HT1080 (cell line): ENCODE results near the gene ZNF362. TPM values are rescaled to one million over a fixed set of nuclear protein-coding genes. Genes with fewer than 3 reads are reported as not detected.
"Not testable (repeated sequence)": the region's sequence is repeated elsewhere in the genome, so short reads cannot be mapped to it uniquely, and the experiment has no call there.

ENCODE experiments used
- DNase-seq: peaks from one replicate; pipeline ENCODE4 v3.0.0-alpha.2; 2015; ENCODE audit warnings: low read depth
- total RNA-seq: library from RNA; depleted of rRNA; stranded (reverse); fragments of >200 nt; shearing (Covaris generic); gene quantifications from 2 replicates; pipeline ENCODE4 v1.2.3, GENCODE V29; 2014

The ZNF362 gene
- total RNA-seq, 1 experiment from 2014 or later, result 8.6 TPM

DNA sequence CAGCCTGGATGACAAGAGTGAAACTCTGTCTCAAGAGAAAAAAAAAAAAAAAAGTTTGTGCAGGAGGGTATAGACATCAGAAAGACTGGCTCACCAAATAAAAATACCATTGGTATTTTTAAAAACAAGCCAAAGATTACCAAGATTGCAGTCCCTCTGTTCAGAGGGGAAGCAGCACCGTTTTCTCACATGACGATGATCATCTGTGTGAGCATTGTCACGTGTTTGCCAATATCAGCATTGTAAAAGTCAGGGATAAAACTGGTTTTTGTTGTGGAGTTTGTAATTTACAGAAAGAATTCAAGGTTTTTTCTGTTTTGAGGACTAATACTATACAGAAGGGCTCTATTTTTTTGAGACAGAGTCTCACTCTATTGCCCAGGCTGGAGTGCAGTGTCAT is 26.5 kb downstream of the ZNF362 start:
- no peak for DNase-seq

DNA sequence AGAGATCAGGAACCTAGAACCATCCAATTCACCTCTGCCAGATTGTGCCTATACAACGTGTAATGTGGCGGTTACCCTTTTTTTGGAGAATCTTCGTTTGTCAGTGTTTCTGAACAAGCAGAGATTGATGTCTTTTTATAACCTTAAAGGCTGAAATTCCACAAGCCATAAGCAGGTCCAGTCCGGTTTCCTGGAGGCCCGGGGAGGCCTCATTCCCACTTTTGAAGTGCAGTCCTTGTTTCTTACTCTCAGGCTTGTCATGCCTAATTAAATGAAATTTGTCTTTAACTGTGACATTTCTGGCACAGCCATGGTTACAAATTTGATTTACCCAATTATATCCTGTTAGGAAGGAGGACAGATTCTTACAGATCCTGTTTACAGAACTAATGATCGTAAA is 27.8 kb downstream of the ZNF362 start:
- no peak for DNase-seq

DNA sequence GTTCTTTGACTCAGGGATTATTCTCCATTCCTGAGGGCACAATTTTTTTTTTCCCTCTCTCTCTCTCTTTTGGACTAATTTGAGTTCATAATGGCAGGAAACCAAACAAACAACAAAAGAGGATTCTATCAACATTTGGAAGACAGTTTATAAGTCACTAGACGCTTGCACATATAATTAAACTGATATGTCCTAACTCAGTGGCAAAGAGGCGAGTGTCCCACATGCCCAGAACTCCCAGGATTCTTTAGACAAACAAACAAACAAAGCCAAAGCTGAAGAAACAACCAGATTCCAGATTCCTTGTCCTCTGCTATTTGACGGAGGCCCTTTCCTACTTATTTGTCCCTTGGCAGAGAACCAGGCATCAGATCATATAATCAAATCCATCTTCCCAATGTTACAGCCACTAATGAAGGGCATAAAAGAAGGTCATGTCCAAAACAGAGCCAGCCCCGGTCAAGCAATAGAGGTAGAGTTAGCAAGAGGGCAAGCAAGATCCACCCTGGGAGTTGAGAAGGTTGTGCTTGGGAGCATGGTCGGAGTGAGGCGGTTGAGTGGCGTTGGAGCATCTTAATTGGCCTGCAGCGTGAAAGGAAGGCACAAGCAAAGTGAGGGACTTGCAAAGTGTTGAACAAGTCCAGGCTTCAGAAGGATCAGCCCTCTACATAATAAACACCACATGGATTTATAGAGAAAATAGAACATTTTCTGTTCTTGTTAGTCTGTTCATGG is 30.3 kb downstream of the ZNF362 start:
- DNase-seq, result no peak

DNA sequence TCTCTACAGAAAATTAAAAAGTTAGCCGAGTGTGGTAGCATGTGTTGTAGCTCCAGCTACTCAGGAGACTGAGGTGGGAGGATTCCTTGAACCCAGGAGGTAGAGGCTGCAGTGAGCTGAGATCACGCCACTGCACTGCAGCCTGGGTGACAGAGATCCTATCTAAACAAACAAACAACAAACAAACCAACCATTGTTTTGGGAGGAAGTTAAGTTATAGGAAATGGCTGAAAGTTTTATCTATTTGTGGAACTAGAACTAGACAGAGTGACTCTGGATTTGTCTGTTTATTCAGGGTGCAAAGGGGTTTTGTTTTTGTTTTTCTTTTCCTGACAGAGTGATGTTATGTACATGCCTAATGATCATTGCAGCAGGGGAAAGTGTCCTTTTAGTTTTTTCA is 31.0 kb downstream of the ZNF362 start:
- no peak for DNase-seq

DNA sequence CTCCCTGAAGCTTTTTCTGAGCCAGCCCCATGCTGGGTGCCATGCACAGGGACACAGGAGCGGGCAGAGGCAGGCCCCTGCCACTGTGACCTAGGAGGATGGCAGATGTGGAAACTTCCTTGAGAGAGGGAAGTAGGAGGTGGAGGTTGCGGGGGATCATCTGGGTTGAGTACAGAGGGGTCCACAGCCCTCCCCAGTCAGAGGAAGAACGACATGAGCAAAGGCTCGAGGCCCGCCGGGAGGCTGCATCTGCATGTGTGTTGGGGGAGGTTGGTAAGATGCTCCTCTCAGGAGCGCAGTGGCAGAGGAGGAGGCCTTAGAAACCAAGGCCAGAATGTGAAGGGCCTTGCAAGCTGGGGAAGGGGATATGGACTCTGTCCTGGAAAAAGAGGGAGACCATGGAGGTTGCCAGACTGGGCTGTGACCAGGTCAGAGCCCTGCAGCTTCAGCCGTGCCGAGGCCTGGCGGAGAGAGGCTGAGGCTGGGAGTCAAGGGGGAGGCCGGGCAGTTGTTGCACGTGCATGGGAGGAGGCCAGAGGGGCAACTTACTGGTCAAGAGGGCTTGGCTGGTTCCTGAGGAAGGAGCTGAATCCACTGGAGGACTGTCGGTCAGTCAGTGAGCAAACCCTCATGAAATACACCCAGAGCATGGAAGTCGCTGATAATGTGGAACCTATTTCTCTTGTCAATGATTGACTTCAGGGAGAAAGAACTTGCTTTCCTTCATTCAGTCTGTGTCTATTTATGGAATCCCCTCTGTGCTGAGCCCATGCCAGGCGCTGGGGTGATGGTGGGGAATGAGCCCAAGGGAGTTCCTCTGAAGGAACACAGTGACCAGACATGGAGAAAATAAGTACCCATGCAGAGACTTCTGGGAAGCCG is 32.9 kb downstream of the ZNF362 start:
- no peak for DNase-seq

DNA sequence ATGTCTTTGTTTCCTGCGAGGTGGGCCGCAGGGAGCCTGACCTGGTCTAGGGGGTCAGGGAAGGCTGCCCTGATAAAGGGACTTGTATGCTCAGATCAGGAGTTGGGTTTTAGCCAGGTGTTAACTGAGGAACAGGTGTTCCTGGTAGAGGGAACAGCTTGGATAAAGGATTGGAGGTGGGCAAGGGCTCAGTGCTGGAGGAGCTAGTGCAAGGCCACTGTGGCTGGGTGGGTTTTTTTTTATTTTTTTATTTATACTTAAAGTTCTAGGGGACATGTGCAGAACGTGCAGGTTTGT is 33.5 kb downstream of the ZNF362 start:
- no peak for DNase-seq

DNA sequence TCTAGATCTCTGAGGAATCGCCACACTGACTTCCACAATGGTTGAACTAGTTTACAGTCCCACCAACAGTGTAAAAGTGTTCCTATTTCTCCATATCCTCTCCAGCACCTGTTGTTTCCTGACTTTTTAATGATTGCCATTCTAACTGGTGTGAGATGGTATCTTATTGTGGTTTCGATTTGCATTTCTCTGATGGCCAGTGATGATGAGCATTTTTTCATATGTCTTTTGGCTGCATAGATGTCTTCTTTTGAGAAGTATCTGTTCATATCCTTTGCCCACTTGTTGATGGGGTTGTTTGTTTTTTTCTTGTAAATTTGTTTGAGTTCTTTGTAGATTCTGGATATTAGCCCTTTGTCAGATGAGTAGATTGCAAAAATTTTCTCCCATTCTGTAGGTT is 34.3 kb downstream of the ZNF362 start:
- DNase-seq, result not testable (repeated sequence)

DNA sequence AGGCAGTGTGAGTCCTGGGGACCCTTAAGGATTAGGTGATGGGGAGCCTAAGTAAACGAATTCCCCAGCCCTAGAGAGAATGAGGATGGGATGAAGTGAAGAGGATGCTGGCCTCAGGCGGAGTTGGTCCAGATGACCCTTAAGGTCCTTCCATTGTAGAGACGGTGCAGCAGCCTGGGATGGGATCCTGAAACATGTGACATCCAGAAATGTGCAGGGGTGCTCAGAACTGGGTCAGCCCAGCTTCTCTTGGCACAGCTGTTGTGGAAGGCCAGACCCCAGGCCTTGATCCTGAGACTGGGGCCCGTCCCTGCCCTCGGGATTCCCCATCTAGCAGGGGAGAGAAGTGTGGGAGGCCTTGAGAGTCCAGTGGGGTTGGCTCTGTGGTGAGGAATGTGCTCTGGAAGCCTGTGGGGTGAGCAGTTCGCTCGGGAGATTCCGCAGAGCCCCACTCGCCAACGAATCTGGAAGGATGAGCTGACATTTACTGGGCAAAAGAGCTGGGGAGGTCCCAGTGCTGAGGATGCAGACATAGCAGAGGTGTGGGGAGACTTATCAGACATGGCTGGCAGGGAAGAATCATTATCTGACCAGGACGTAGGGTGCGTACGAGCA is 36.5 kb downstream of the ZNF362 start:
- no peak for DNase-seq

DNA sequence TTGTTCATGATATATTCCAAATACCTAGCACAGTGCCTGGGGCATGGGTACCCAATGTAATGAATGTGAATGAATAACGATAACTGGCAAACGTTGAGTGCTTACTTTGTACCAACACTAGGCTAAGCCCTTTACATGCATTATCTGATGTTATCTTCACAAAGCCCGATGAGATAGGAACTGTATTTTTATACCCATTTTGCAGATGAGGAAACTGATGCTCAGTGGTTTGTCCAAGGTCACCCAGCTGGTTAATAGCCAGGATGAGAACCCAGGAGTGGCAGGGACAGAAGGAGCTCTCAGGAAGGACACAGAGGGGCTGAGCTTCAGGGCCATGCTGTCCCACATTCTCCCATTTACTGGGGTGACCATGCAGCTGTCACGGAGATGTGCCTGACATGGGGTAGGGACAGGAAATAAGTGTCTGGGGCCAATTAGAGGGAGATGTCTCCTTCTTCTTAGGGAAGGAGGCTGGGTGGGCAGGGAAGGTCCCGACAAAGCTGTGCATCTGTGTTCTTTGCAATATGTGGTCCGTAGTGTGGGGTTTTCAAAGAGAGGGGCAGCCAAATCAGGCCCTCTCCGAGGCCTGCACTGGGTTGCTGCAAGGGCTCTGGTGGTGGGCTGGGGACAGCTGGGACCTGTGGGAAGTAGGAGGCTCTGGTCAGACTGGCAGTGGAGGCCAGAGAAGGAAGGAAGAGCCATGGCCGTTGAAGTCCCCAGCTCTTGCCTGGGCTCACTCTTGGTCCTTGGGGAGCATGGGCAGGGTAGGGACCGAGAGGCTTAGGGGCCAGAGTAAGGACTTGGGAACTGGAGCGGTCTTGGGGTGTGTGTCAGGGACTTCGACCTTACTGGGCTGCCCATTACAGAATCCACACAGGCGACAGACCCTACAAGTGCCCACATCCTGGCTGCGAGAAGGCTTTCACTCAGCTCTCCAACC is 38.0 kb downstream of the ZNF362 start:
- DNase-seq, result no peak

DNA sequence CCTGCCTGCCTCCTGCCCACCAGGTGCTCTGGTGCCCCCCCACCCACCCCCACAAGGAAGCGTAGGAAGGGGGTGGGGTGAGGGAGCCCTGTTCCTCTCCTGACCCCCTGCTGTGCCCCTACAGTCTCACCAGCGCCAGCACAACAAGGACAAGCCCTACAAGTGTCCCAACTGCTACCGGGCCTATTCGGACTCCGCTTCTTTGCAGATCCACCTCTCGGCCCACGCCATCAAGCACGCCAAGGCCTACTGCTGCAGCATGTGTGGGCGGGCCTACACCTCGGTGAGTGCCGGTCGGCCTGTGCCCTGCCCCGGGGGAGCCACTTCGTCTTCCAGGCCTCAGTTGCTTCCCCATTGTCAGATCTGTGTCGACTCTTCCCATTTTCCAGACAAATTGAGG is 38.7 kb downstream of the ZNF362 start:
- DNase-seq, result no peak

DNA sequence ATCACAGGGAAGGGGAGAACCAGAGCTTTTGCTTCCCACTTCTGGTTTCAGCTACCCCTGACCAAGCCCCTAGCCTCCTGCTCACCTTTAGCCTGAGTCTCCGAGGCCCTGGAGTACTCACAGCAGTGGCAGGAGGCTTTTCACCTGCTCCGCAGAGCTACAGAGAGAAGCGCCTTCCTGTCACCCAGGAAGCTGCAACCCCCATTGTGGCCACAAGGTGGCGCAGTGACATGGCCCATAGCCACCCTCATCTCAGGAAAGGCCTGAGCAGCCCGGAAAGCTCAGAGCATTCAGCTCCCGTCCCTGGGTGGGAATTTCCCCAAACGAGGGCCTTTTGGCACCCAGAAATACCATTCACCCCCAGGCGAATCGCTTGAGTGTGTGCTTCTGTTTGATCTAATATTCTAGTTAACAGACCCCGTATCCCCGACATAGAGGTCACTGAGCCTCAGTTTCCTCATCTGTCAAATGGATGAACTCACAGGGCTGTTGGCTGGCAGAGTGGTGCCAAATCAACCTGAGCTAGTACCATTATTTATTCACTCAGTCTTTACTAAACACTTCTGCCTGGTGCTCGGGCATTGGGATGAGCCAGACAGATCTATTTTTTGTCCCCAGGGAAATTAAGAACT is 39.3 kb downstream of the ZNF362 start:
- DNase-seq, result peak; percentile 78

DNA sequence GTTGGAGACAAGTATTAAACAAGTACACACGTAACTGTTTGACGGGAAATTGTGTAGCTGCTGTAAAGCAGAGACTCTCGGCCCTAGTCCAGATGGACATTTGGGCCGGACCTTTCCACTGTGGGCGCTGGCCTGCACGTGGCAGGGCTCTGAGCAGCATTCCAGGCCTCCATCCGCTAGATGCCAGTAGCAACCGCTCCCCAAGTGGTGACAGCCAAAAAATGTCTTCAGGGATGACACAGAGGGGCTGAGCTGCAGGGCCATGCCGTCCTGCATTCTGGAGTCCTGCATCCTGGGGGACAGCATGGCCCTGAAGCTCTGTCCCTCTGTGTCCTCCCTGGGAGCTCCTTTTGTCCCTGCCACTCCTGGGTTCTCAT is 39.8 kb downstream of the ZNF362 start:
- no peak for DNase-seq

DNA sequence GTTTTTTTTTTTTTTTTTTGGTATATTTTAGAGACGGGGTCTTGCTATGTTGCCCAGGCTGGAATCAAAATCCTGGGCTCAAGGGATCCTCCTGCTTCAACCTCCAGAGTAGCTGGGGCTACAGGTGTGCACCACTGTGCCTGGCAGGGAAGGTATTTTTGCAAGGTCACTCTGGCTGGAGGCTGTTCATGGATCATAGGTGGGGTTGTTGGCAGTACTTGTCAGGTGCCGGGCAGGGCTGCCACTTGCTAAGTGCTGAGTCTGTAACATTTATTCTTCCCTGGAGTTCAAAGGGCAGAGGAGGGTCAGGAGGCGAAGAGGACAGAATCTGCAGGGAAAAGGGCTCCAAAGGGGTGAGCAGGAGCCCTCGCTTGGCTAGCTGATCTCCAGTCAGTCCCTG is 40.5 kb downstream of the ZNF362 start:
- DNase-seq, result no peak

DNA sequence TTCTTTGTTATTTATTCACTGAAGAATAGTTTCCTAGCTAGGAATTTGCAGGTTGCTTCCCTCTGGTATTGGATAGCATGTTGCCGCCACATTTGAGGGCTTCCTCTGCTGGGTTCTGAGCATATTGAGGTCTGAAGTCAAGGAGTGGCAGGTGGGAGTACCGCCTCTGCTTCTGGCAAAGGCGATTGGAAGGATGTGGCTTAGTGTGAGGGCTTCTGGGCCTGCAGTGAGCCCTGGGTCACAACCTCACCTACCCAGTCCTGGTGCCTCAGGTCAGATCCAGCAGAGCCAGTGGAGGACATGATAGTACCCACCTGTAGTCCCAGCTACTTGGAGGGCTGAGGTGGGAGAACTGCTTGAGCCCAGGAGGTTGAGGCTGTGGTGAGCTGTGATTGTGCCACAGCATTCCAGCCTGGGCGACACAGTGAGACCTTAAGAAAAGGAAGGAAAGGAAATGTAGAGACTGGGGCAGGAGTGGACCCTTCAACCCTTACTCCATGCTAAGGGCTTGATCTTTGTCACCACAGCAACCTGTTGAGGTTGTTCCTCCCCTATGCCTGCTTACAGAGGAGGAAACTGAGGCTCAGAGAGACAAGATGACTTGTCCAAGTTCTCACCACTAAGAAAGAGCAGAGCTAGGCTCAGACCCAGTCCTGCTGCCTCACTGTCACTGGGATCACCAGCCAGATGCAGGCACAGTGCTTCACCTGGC is 41.8 kb downstream of the ZNF362 start:
- DNase-seq, result no peak

DNA sequence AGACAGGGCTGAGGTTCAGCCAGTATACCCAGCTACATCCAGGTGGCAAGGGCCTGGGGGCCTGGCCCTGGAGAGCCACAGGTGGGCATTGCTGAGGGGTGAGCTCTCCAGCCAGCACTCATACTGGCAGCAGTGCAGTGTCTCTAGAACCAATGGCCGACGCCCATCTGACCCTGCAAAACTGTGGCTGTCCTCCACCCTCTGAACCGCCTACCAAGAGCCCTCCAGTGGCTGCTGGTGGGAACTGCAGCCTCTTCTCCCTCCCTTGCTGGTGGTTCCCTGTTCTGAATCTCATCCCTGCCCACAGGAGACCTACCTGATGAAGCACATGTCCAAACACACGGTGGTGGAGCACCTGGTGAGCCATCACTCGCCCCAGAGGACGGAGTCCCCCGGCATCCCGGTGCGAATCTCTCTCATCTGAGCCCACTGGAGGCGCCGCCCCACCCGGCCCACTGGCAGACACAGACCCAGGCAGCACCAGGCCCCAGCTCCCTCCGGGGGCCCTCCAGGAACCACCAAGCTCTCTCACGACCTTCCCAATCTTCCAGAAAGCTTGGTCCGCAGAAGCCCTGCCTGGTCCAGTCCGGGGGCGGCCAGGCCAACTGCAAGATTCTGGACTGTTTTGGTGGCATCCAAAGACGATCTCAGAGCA is 42.5 kb downstream of the ZNF362 start:
- peak; percentile 71 for DNase-seq

DNA sequence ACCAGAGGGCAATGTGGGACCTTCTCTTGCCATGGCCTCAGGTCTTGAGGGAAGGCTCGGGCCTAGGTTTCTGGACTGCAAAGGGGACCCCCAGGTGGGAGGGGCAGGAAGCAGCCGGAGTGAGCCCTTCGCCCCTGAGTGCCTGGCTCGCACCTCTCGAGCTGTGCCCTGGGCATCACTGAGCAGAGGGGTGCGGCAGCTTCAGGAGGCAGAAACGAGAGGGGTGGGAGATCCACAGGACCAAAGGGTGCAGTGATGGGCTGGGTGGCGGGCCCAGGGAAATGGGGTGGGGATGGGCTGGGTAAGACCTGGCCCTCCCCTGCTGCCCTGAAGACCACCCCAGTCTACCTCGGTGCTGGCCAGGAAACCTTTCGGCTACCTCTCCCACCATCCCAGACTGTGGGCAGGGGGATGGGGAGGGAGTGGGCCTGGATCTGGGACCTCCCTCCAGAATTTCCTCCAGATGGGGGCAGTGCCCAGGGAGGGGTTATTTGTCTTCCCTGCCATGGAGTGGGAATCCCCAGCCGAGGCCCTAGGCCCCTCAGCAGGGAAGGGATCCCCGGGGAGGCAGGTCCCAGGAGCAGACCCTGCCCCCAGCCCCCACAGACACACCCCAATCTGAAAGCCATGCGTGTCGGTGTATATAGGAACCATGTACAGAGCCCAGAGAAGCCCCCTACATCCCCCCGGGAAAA is 43.3 kb downstream of the ZNF362 start:
- DNase-seq, result no peak

DNA sequence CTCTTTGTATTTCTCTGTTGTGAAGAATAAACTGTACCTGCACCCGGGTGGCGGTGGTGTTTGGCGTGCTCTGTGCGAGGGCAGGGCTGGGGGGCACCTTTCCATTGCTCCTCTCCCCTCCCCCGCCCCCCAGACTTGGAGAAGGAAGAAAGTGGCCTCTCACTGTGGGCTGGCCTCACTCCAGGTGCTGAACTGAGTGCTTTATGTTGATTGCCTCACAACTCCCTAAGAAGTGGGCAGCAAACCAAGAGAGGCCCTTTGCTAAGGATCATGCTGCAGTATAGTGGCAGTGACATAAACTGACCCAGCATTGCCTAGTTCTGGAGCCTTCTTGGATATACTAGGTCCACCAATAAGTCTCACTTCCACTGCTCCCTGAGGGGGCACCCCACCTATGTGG is 44.4 kb downstream of the ZNF362 start:
- no peak for DNase-seq

DNA sequence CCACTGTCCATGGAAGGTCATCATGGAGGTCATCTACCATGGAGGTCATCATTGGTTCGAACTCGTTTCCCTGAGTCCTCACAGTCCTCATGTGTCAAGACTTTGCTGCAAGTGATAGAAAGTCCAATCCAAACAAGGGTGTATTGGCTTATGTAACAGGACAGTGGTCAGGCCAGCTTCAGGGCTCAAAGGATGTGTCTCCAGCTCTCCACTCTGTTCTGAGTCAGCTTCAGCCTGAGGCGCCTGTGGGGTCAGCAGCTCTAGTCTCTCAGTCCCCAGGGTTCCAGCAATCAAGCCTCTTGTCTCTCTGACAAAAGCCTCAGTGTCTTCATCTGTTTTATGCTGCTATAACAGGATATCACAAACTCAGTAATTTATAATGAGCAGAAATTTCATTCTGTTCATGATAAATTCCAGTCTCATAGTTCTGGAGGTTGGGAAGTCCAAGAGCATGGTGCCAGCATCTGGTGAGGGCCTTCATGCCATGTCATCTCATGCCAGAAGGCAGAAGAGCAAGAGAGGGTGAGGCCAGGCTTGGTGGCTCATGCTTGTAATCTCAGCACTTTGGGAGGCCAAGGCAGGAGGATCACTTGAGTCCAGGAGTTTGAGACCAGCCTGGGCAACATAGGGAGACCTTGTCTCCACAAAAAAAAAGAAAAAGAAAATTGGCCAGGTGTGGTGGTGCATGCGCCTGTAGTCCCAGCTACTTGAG is 45.1 kb downstream of the ZNF362 start:
- no peak for DNase-seq

DNA sequence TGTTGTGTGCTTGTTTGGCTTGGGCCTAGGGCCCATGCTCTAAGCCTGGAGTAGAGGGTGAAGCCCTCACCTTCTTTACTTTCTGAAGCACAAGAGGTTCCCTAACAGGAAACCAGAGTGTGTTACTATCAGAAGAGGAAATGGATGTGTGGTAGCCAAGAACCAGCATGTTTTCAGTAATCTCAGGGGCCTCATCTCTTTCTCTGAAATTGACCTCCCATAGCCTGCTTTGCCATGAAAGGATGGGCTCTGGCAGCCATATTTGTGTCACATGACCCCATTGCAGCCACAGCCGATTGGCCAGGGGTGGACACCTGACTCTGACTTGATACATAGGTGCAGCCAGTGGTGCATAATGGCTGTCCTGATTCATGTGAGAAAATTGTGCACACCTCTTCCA is 46.0 kb downstream of the ZNF362 start:
- no peak for DNase-seq
